Naive thymus-derived CD4-positive, alpha-beta T cell (primary cell): ENCODE data around the gene MAP1LC3B. TPM values are rescaled to one million over a fixed set of nuclear protein-coding genes. Genes with fewer than 3 reads are reported as not detected.

Experiments
- ATAC-seq: fragments of 150-1000 bp; cut with Tn5 transposase; 2 replicates; pipeline ENCODE4 v1.10.0; 2021; ENCODE audit warnings: mild to moderate bottlenecking, moderate library complexity
- CTCF ChIA-PET: fragments of 350-600 bp; sonication (Branson Sonifier 250); formaldehyde crosslinking; loops from one replicate; lab custom pipeline; 2021; ENCODE audit warnings: antibody characterized with exemption; lab: Charles Lee
- POLR2A ChIA-PET: fragments of 350-600 bp; sonication (Branson Sonifier 250); formaldehyde crosslinking; loops from one replicate; lab custom pipeline; 2021; ENCODE audit warnings: antibody characterized with exemption, inconsistent platforms; lab: Charles Lee
- DNase-seq, 9 donors: peaks; one replicate each; pipeline versions ENCODE4 v3.0.0 to v3.0.0-alpha.2; 2020 to 2022; ENCODE audit warnings: mixed read lengths in 1 of 9
- H3K27ac ChIP-seq: one replicate; pipeline ENCODE4 v1.7.0; 2013; ENCODE audit warnings: mild to moderate bottlenecking, low read depth, low read length, moderate library complexity
- H3K27me3 ChIP-seq, 2 donors: one replicate each; pipeline ENCODE4 v1.7.0; 2013; ENCODE audit warnings: low read length in 2 of 2, mild to moderate bottlenecking in 2 of 2, moderate library complexity in 2 of 2; ENCODE audit not compliant: control insufficient read depth in 2 of 2, insufficient read depth in 2 of 2
- H3K36me3 ChIP-seq, 3 experiments: 1 replicate in 2 of 3; 2 replicates in 1 of 3; pipeline ENCODE4 v1.7.0; 2013; ENCODE audit warnings: low read length in 3 of 3, mild to moderate bottlenecking in 3 of 3, moderate library complexity in 1 of 3; ENCODE audit not compliant: insufficient read depth in 3 of 3, control insufficient read depth in 2 of 3
- H3K4me1 ChIP-seq, 2 donors: one replicate each; pipeline ENCODE4 v1.7.0; 2013; ENCODE audit warnings: low read length in 2 of 2, mild to moderate bottlenecking in 2 of 2, moderate library complexity in 1 of 2; ENCODE audit not compliant: control insufficient read depth in 2 of 2, insufficient read depth in 2 of 2
- H3K4me3 ChIP-seq: 2 replicates; pipeline ENCODE4 v1.7.0; 2013; ENCODE audit warnings: mild to moderate bottlenecking, low read length
- H3K9me3 ChIP-seq, 3 experiments: 1 replicate in 2 of 3; 2 replicates in 1 of 3; pipeline ENCODE4 v1.7.0; 2013; ENCODE audit warnings: low read length in 3 of 3; ENCODE audit not compliant: control insufficient read depth in 2 of 3
- H3K27ac Mint-ChIP-seq, 9 donors: one replicate each; pipeline ENCODE4 v1.8.0; 2020 to 2022; ENCODE audit warnings: mixed read lengths in 9 of 9, mild to moderate bottlenecking in 8 of 9, moderate library complexity in 5 of 9, inconsistent platforms in 2 of 9
- H3K27me3 Mint-ChIP-seq, 5 donors: one replicate each; pipeline ENCODE4 v1.8.0; 2021 to 2022; ENCODE audit warnings: mixed read lengths in 5 of 5, mild to moderate bottlenecking in 1 of 5
- H3K36me3 Mint-ChIP-seq, 5 donors: one replicate each; pipeline ENCODE4 v1.8.0; 2020 to 2022; ENCODE audit warnings: mixed read lengths in 5 of 5, mild to moderate bottlenecking in 3 of 5, inconsistent platforms in 1 of 5
- H3K4me1 Mint-ChIP-seq, 7 donors: one replicate each; pipeline ENCODE4 v1.8.0; 2020 to 2022; ENCODE audit warnings: mixed read lengths in 7 of 7, mild to moderate bottlenecking in 3 of 7, inconsistent platforms in 1 of 7
- H3K4me3 Mint-ChIP-seq, 10 donors: one replicate each; pipeline ENCODE4 v1.8.0; 2020 to 2022; ENCODE audit warnings: mild to moderate bottlenecking in 10 of 10, mixed read lengths in 10 of 10, moderate library complexity in 6 of 10, inconsistent platforms in 2 of 10
- H3K9me3 Mint-ChIP-seq, 11 donors: one replicate each; pipeline ENCODE4 v1.8.0; 2020 to 2022; ENCODE audit warnings: mixed read lengths in 11 of 11, mild to moderate bottlenecking in 4 of 11, inconsistent platforms in 1 of 11, moderate library complexity in 1 of 11
- intact Hi-C, 2 donors: fragments of 100-400 bp; cut with micrococcal nuclease; formaldehyde crosslinking; loops; one replicate each; pipeline ENCODE4 v1.15.1; 2023
- polyA plus RNA-seq, 2 donors: library from polyadenylated mRNA; unstranded; fragments of 300-500 nt; fragmentation: Illumina TruSeq; gene quantifications; one replicate each; pipeline ENCODE4 v1.2.3, GENCODE V29; 2021
- total RNA-seq, 6 experiments: library from RNA in 5 of 6; stranded (reverse) in 5 of 6; gene quantifications; 1 replicate in 5 of 6; 2 replicates in 1 of 6; pipeline ENCODE4 v1.2.3 and lab custom pipeline; 2021 to 2026

MAP1LC3B gene
- total and polyA plus RNA-seq, 7 experiments from 2014 or later, result 54.5 to 126 (median 63.4) TPM

DNA sequence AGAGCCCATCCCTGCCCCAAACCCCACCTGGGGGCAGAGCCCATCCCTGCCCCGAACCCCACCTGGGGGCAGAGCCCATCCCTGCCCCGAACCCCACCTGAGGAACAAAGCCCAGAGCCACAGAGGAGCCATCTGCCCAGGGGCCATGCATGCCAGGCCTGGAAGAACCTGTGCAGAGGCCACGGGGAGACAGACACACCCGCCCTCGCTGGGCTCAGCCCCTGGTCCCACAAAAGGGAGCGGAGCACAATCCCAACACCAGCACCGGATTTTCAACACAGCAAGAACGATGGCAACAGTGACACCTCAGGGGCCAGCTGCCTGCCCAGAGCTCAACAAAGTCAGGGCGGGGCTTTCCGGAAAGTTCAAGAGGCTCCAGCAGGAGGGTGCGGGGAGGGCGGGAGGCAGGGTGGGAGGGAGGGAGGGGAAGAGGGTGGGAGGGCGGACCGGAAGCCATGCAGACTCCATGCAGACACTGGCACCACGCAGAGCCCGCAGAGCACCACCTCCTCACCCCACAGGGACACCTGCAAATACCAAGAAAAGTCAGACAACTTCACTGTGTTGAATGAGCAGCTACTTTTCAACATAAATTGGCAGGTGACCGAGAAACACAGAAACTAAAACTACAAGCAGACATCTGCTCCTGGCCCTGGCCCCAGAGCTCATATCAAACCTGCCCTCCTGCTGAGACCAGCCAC, 47.1 kb upstream of the MAP1LC3B start:
- Mint-ChIP-seq H3K27me3 (no peaks in the 10 kb centered on the region), H3K4me3 (peak overlapping the region in 9 of 10 donors; percentile 43 to 84 (median 81)), H3K27ac (peak overlapping the region; percentile 74 to 99 (median 93)), H3K4me1 (peaks cover 4 to 34% (median 16%) of the 10 kb centered on the region in 7 donors), H3K9me3 (peaks cover 0 to 3% (median 0%) of the 10 kb centered on the region in 11 donors), H3K36me3 (peaks cover 9 to 49% (median 19%) of the 10 kb centered on the region in 5 donors)
- H3K36me3 ChIP-seq, result peaks cover 0 to 60% (median 16%) of the 10 kb centered on the region in 3 experiments
- POLR2A ChIA-PET, result interaction anchor here (0.7 to 1.9 kb wide), 5 partner anchors 10 to 1454 kb away, joined by 3 to 6 read pairs (median 5); partner anchors contain the start of genes C16orf95 and FBXO31
- H3K4me1 ChIP-seq, result peaks cover 5 to 8% of the 10 kb centered on the region in 2 donors
- intact Hi-C loops, result loop anchor here (1.0 to 5.0 kb wide), 3 partner anchors 21 to 38 kb away; partner anchors contain the start of gene FBXO31 (in 2 of the 2)
- no peak overlapping the region for H3K4me3 ChIP-seq
- peak overlapping the region; percentile 55 for H3K27ac ChIP-seq
- no peaks in the 10 kb centered on the region for H3K27me3 ChIP-seq
- ATAC-seq, result peak; percentile 68
- no peaks in the 10 kb centered on the region for H3K9me3 ChIP-seq
- peak in 7 of 9 donors; percentile 36 to 61 (median 41) for DNase-seq
- CTCF ChIA-PET, result interaction anchor here (1.0 kb wide), 1 partner anchor 17 kb away, joined by 3 read pairs; no protein-coding TSS in a partner anchor

DNA sequence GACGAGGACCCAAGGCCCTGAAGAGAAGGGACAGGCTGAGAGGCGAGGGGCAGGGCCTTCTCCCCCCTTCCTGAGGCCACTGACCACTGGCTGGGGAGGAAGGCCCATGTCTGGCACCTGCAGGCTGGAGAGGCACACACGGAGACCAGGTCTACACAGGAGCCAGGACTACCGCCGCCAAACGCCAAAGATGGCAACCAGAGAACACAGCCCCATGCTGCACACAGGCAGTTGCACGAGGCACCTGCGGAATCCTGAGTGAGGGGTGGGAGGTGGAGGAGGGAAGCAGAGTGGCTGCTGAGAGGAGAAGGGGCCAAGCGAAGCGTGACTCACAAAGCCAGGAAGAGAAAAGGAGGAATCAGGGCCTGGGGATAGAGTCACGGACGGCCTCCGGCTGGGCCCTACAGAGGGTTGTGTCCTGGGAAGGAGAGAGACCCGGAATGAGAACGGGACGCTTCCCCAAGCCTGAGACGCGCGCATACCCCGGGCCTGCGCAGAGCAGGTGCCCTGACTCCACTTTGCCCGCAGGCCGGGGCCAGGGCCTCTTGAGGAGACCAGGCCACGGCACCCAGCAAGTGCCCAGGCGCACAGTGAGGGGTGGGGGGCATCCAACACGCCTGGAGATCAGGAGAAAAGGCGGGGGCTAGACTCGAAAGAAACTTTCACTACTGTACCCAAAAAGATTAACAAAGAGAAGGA, 46.3 kb upstream of the MAP1LC3B start:
- ChIA-PET POLR2A (interaction anchor here (1.1 to 1.3 kb wide), 2 partner anchors 29 to 42 kb away, joined by 3 to 6 read pairs; partner anchors contain the start of gene C16orf95), CTCF (interaction anchor here (1.0 kb wide), 1 partner anchor 18 kb away, joined by 3 read pairs; no protein-coding TSS in a partner anchor)
- Mint-ChIP-seq H3K27ac (peak overlapping the region; percentile 74 to 99 (median 93)), H3K4me3 (peak overlapping the region in 9 of 10 donors; percentile 43 to 84 (median 81)), H3K27me3 (no peaks in the 10 kb centered on the region), H3K4me1 (peaks cover 4 to 32% (median 21%) of the 10 kb centered on the region in 7 donors), H3K9me3 (peaks cover 0 to 3% (median 0%) of the 10 kb centered on the region in 11 donors), H3K36me3 (peaks cover 9 to 44% (median 18%) of the 10 kb centered on the region in 5 donors)
- peaks cover 0 to 60% (median 16%) of the 10 kb centered on the region in 3 experiments for H3K36me3 ChIP-seq
- intact Hi-C loops, result loop anchor here (1.0 to 5.0 kb wide), 3 partner anchors 22 to 37 kb away; partner anchors contain the start of gene FBXO31 (in 2 of the 2)
- H3K9me3 ChIP-seq, result no peaks in the 10 kb centered on the region
- DNase-seq (no peak), ATAC-seq (no peak)
- H3K27me3 ChIP-seq, result no peaks in the 10 kb centered on the region
- peaks cover 5 to 8% of the 10 kb centered on the region in 2 donors for H3K4me1 ChIP-seq
- H3K27ac ChIP-seq, result peak overlapping the region; percentile 55
- no peak overlapping the region for H3K4me3 ChIP-seq

DNA sequence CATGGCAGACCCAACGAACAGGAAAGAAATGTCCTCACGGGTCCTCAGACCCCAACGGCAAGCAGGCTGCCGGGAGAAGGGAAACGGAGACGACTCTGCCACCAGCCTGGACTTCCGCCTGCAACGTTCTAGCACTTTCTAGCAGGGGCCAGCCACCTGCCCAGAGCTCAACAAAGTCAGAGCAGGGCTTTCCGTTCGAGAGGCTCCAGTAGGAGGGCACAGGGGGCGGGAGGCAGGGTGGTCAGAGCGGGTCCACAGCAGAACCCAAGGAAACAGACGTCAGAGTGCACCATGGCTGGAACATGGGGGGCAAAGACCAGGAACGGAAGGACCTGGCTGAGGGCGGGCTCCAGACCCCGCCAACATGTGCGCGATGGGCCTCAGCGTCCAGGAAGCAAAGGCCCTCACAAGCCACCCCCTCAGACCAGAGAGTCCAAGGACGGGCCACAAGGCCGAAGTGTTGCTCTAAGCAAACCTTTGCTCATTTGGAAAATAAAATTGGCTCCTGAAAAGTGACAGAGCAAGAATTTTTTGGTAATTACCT, 45.5 kb upstream of the MAP1LC3B start:
- Histone ChIP-seq H3K4me3 (no peak overlapping the region), H3K9me3 (no peaks in the 10 kb centered on the region), H3K27me3 (no peaks in the 10 kb centered on the region), H3K36me3 (peaks cover 0 to 60% (median 11%) of the 10 kb centered on the region in 3 experiments), H3K4me1 (peaks cover 5 to 8% of the 10 kb centered on the region in 2 donors), H3K27ac (peak overlapping the region; percentile 55)
- Mint-ChIP-seq H3K9me3 (peaks cover 0 to 3% (median 0%) of the 10 kb centered on the region in 11 donors), H3K27me3 (no peaks in the 10 kb centered on the region), H3K4me3 (no peak overlapping the region), H3K4me1 (peaks cover 4 to 32% (median 21%) of the 10 kb centered on the region in 7 donors), H3K27ac (peak overlapping the region in 6 of 9 donors; percentile 33 to 99 (median 50)), H3K36me3 (peaks cover 9 to 41% (median 18%) of the 10 kb centered on the region in 5 donors)
- POLR2A ChIA-PET, result no interaction called here
- ATAC-seq (no peak), DNase-seq (no peak)
- intact Hi-C loops, result loop anchor here in 1 of 2 donors (5.0 kb wide), 1 partner anchor 36 kb away; the partner anchor contains the start of gene FBXO31
- CTCF ChIA-PET, result no interaction called here

DNA sequence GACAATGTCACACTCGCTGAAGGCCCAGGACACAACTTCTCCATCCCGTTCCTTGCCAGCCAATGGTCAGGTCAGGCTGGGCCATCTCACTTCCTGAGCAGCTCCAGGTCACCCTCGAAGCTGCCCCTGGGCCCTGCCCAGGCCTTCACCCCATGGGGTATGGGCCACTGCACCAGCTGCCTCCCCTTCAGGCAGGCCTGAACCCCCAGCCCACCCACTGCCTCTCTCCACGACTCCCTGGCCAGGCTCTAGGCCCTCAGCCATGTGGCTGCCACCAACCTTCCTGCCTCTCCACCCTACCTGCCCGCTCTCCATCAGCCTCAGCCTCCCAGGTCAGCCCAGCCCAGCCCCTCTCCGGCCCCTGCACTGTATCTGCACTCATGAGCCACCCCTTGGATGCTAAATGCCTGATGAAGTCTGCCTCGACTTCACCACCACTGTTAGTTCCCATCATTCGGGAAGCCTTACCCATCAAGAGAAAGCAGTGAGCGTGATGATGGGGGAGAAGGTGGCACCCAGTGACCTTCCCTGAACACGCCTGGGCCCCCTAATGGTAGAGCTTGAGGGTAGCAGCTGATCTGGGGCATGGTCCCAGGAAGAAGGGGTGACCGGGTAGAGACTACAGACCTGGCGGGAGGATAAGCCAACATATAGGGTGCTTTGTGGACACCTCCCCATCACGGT, 44.1 kb upstream of the MAP1LC3B start:
- Histone ChIP-seq H3K27me3 (no peaks in the 10 kb centered on the region), H3K36me3 (peaks cover 0 to 46% (median 7%) of the 10 kb centered on the region in 3 experiments), H3K9me3 (no peaks in the 10 kb centered on the region), H3K27ac (no peak overlapping the region), H3K4me3 (no peak overlapping the region), H3K4me1 (peaks cover 5 to 8% of the 10 kb centered on the region in 2 donors)
- peak overlapping the region in 5 of 9 donors; percentile 25 to 51 (median 29) for H3K27ac Mint-ChIP-seq
- ATAC-seq (no peak), DNase-seq (no peak)
- H3K9me3 Mint-ChIP-seq, result peaks cover 0 to 3% (median 0%) of the 10 kb centered on the region in 11 donors
- H3K27me3 Mint-ChIP-seq, result no peaks in the 10 kb centered on the region
- ChIA-PET CTCF (interaction anchor here (1.0 kb wide), 1 partner anchor 47 kb away, joined by 3 read pairs; no protein-coding TSS in a partner anchor), POLR2A (no interaction called here)
- intact Hi-C loops, result loop anchor here in 1 of 2 donors (5.0 kb wide), 1 partner anchor 34 kb away; the partner anchor contains the start of gene FBXO31
- no peak overlapping the region for H3K4me3 Mint-ChIP-seq
- peaks cover 5 to 34% (median 14%) of the 10 kb centered on the region in 5 donors for H3K36me3 Mint-ChIP-seq
- H3K4me1 Mint-ChIP-seq, result peaks cover 4 to 32% (median 21%) of the 10 kb centered on the region in 7 donors

DNA sequence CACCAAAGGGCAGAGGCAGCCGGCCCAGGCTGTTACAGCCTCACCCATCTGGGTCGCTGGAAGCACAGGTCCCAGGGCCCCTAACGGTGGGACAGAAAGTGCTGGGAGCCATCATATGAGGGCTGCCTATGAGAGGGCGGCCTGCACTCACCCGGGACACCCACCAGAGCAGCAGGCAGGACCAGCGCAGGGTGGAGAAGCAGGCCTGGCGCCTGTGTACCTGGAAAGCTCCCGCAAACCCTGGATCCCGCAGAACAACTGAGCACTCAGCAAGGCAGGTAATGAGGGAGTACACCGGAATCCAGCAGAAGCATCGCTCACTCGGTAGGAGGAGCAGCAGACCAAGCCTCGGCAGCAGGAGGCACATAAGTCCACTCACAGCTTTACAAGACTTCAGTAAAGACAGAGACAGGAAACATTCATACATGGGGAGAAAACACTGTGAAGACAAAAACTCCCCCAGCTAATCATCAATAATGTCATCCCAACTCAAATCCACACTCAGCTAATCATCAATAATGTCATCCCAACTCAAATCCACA, 43.4 kb upstream of the MAP1LC3B start:
- H3K4me3 ChIP-seq, result no peak overlapping the region
- intact Hi-C loops, result loop anchor here in 1 of 2 donors (5.0 kb wide), 1 partner anchor 34 kb away; the partner anchor contains the start of gene FBXO31
- Mint-ChIP-seq H3K27ac (peak overlapping the region in 5 of 9 donors; percentile 26 to 71 (median 29)), H3K4me1 (peaks cover 4 to 30% (median 19%) of the 10 kb centered on the region in 7 donors), H3K27me3 (no peaks in the 10 kb centered on the region), H3K36me3 (peaks cover 2 to 30% (median 13%) of the 10 kb centered on the region in 5 donors), H3K9me3 (peaks cover 0 to 3% (median 0%) of the 10 kb centered on the region in 11 donors), H3K4me3 (no peak overlapping the region)
- H3K9me3 ChIP-seq, result no peaks in the 10 kb centered on the region
- peaks cover 0 to 46% (median 7%) of the 10 kb centered on the region in 3 experiments for H3K36me3 ChIP-seq
- ATAC-seq (no peak), DNase-seq (no peak)
- POLR2A ChIA-PET, result no interaction called here
- no peaks in the 10 kb centered on the region for H3K27me3 ChIP-seq
- CTCF ChIA-PET, result no interaction called here
- H3K4me1 ChIP-seq, result peaks cover 5 to 8% of the 10 kb centered on the region in 2 donors
- no peak overlapping the region for H3K27ac ChIP-seq
